Tibial nerve (tissue), 4 donors: ENCODE measurements around the gene MIP.
"Not testable (repeated sequence)": the region's sequence is repeated elsewhere in the genome, so short reads cannot be mapped to it uniquely, and the experiment has no call there.

Experiments
- CTCF ChIP-seq, 5 experiments: fragments of 200-600 bp in 3 of 5; fragments of 450-650 bp in 2 of 5; sonication (generic) in 3 of 5; IDR thresholded peaks; one replicate each; pipeline ENCODE4 v1.5.1; 2016 to 2019; ENCODE audit warnings: antibody characterized with exemption in 5 of 5, mild to moderate bottlenecking in 3 of 5, moderate library complexity in 2 of 5
- EP300 ChIP-seq, 2 donors: sonication (generic); formaldehyde crosslinking; IDR thresholded peaks; one replicate each; pipeline ENCODE4 v1.6.1; 2017; ENCODE audit warnings: antibody characterized with exemption in 2 of 2, mild to moderate bottlenecking in 1 of 2

GRCh38 chr12:56401612-56402011, 52.8 kb downstream of the MIP start:
- TF ChIP-seq EP300, CTCF (IDR thresholded peaks at IDR 0.05): not testable (repeated sequence)
